SK-N-MC (cell line): ENCODE results near the gene KLHL1.

Experiments used
- EZH2 ChIP-seq: fragments of 200-600 bp; sonication (generic); IDR thresholded peaks from one replicate; pipeline ENCODE4 v1.6.1; 2017; ENCODE audit warnings: antibody characterized with exemption
- FOXP2 ChIP-seq: optimal IDR thresholded peaks from 2 replicates; pipeline ENCODE3; 2011; ENCODE audit warnings: mild to moderate bottlenecking, moderate library complexity; ENCODE audit not compliant: insufficient read depth; ENCODE audit errors: extremely low read length, control extremely low read depth
- POLR2AphosphoS5 ChIP-seq: IDR thresholded peaks from 2 replicates; pipeline ENCODE4 v1.6.1; 2012; ENCODE audit warnings: mild to moderate bottlenecking, low read depth, low read length, borderline replicate concordance

GRCh38 chr13:70090036-70090723 lies 18.1 kb downstream of the KLHL1 start:
- no peak for TF ChIP-seq EZH2
- no peak for TF ChIP-seq FOXP2
- no peak for TF ChIP-seq POLR2AphosphoS5
